Suppressor macrophage (primary cell): ENCODE measurements around the gene PIK3R4.

Experiments
- DNase-seq, 4 experiments: peaks; one replicate each; pipeline ENCODE4 v3.0.0-alpha.2; 2020 to 2022

Gene PIK3R4

DNA sequence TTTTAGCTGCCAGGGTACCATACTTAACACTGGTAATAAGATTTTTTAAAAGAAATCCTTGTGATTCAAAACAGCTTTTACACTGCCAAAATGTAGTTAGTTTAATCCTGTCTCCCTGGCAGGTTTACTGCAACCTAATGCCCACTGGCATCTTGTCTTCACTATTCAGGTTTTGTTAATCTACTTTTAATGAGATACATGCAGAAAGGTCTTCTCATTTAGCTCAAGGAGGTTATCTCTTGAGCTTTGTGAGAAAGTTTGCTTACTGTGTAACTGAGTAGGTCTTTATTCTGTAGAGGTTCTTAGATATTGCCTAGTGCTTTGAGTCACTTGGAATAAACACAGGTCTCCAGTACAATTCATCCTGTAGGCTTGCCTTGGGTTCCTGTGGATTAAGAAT is 110.7 kb downstream of the PIK3R4 start:
- DNase-seq, result no peak

DNA sequence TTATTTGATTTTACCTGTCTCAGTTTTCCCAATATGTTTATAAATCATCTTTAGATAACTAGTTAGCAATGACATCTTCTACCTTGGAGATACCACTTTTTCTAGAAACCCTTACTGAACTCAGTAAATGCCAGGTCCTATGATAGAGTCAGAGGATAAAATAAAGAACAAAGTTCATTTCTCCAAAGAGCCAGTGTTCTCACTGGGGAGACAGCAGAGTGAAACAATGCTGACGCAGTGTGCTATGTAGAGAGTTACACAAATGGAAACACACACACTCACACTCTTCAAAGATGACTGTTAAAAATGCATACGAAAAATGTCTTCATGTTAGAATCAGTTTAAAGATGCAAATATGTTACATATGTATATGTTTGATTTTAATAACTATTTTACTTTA is 111.3 kb downstream of the PIK3R4 start:
- DNase-seq, result no peak
